NCI-H2107 treated with DMSO at 0.1 percent for 48 hours (cell line): ENCODE data around the gene RAPGEF5.

Source experiments
- DNase-seq: peaks from one replicate; lab custom pipeline; 2025; ENCODE audit not compliant: unreplicated experiment; lab: John Stamatoyannopoulos, UW

Gene RAPGEF5

GRCh38 chr7:22350466-22351328 lies 6.3 kb downstream of the RAPGEF5 start:
- DNase-seq: no peak

- no peak for DNase-seq
These were observed 8.6 kb downstream of the RAPGEF5 start for GRCh38 chr7:22348379-22348778.

DNA sequence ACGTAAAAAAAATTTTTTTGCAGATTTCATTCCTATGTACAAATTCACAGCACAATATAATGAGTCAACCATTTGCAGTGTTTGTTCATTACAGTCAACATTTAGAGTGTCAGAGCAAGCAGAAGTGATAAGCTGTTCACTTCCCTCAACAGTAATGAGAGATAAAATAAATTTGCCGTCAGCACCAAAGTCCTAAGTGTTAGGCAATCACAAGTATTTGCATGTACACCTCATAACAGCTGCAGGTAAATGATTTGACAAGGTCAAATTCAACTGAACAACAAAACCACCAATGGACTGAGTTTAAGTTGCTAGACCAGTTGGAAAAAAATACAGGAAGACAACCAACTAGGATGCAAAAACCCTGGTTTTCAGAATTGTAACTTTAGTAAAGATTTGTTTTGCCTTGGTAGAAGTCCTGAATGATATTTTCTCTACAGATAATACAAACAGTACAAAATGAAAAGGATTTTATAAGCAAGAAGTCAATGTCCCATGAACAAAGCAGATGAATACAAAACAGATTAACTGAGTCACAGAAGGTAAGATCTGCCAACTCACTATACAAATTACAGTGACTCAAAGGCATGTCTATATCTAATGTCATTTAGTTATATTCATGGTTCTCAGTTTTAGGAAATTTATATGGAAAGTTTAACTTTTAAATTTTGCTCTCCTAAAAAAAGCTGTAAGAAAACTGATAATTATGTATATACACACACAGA lies 10.4 kb downstream of the RAPGEF5 start:
- peak; percentile 59 for DNase-seq

DNA sequence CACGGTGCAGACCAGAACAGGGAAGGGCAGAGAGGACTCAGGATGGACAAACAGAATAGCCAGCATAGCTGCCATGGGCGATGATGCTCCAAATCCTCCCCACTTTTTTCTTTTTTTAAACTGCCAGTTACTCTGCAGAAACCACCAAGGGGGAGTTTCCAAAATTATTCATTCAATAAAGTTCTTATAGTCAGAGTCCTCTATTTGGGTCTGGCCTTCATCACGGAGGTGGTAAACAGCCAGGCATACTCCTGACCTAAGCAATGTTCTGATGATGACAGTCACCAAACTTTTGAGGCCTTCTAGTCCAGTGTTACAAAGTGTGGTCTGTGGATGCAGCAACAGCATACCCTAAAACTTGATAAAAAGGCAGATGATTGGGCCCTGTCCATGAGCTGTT lies 12.3 kb downstream of the RAPGEF5 start:
- DNase-seq: no peak

- DNase-seq: no peak
These were observed 13.3 kb downstream of the RAPGEF5 start for GRCh38 chr7:22343612-22344011.

- no peak for DNase-seq
These were observed 13.9 kb downstream of the RAPGEF5 start for GRCh38 chr7:22343071-22343470.

GRCh38 chr7:22339725-22340390 lies 17.1 kb downstream of the RAPGEF5 start:
- no peak for DNase-seq

- no peak for DNase-seq
These were observed 18.1 kb downstream of the RAPGEF5 start for GRCh38 chr7:22338877-22339276.

GRCh38 chr7:22338411-22338810 lies 18.5 kb downstream of the RAPGEF5 start:
- DNase-seq: no peak

DNA sequence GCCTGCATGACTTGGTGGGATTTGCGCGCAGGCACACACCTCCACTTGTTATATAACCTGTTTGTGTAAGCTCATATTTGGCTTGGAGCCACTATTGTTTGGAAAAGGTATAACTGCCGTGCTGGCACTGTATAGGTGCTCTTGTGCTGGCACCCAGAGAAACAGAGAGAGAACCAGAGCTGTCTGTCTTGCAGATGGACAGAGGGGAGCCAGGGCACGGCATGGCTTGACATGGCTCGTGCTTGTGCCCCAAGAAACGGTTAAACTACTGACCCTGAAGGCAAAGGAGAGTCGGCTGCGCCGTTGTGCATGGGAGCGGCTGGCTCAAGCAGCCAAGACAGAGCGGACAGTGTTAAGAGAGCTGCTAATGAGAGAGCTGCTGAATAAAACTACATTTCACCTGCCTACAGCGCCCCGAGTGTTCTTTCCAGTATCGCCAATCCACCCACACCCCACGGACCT lies 23.2 kb downstream of the RAPGEF5 start:
- peak; percentile 91 for DNase-seq

DNA sequence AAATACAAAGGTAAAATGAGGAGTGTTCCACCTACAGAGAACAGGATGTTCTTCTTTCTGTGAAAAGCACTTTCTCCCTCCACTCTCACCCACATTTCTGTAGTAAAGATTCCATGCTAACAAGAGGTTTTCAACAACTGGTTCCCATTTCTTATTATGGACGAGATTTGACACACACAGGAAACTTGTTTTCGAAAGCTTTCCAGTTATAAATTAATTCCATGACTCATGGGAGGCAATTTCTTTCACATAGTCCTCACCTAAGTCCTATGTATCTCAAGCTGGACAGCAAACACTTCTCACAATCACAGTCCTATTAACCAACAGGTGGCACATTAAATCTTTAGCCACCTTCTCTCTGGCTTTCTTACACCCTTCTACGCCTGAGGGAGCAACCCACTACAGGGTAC lies 24.5 kb downstream of the RAPGEF5 start:
- peak; percentile 74 for DNase-seq

DNA sequence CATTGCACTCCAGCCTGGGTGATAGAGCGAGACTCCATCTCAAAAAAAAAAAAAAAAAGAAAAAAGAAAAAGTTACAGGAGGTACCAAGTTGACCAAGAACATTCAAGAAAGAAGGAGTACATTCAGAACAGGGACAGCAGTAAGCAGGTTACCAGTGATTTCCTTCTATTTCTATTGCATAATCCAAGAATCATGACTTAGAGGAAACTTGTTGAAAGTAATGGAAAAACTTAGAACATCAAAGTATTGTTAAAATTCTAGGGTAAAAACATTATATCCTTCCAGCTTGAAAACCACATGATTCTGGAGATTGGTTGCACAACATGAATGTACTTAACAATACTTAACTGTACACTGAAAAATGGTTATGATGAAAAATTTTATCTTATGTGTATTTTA lies 25.2 kb downstream of the RAPGEF5 start:
- DNase-seq: no peak

- no peak for DNase-seq
These were observed 26.1 kb downstream of the RAPGEF5 start for GRCh38 chr7:22330903-22331302.

DNA sequence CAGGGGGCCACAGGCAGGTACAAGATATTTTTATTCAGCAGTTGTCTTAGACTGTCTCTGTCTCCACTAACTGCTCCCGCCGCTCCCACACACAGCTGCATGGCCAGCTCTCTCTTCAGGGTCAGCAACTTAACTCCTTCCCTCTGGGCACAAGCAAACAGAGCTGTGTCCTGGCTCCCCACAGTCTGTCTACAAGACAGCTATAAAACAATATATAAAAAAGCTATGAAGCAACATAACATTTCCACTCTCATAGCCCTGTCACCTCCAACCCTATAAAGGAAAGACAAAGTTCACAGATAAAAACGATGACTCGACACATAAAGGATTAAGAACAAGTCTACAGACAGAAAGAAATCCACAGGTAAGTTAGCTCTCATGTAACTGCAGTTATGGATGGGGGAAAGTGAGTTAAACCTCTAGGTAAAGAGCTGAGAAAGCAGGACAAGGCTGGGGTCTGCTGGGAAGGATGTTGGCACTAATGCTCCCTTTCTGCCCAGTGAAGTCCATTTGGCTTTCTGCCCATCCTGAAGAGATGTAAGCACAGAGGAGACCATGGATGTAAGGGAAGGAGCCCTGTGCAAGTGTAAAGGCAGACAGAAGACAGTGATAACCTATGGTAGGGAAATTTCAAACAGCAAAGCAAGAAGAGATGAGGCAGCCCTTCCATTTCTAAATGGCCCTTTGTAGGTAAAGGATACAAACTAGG lies 27.0 kb downstream of the RAPGEF5 start:
- no peak for DNase-seq

DNA sequence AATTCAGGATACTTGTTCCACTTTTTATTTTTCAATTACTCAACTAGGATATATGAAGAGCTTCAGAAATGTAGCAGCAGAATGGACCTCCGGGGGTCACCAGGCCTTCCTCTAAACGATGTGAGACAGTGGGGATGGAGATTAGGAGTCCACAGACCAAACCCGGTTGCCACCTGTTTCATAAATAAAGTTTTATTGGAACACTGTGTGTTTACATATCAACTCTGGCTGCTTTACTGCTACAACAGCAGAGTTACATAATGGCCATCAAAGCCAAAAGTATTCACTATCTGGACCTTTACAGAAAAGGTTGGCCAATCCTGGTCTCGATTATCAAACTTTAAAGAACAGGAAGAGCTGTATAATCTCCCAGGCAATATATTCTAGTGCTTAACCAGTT lies 30.8 kb downstream of the RAPGEF5 start:
- DNase-seq: no peak

DNA sequence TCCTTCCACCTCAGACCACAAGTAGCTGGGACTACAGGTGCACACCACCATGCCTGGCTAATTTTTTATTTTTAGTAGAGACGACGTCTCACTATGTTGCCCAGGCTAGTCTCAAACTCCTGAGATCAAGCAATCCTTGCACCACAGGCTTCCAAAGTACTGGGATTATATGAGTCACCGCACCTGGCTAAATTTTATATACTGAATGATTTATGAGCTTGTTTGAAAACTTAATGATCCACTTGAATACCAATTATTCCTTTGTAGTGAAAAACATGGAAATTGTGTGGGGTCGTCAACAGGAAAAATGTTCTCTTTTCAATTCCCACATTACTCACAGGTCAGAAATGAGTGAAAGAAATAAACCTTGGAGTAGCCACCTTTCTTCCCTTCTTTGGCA lies 31.3 kb downstream of the RAPGEF5 start:
- no peak for DNase-seq

GRCh38 chr7:22323714-22324113 lies 33.2 kb downstream of the RAPGEF5 start:
- no peak for DNase-seq

DNA sequence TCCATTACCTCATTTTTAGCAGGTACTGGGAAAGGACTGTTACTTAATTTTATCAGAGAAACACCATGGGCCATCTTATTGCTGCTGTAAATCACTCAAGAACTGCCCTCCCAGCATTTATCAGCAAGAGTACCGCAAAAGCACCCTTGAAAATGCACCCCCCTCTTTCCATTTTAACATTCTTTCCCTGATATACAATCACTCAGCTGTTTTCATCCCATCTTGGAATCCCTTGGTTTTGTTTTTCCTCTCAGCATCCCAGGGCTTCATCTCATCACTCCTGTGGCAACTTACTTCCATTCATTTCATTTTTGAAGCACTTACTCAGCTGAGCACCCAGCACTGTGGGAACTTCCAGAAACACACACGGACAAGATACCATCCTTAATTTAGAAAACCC lies 36.5 kb downstream of the RAPGEF5 start:
- DNase-seq: no peak

DNA sequence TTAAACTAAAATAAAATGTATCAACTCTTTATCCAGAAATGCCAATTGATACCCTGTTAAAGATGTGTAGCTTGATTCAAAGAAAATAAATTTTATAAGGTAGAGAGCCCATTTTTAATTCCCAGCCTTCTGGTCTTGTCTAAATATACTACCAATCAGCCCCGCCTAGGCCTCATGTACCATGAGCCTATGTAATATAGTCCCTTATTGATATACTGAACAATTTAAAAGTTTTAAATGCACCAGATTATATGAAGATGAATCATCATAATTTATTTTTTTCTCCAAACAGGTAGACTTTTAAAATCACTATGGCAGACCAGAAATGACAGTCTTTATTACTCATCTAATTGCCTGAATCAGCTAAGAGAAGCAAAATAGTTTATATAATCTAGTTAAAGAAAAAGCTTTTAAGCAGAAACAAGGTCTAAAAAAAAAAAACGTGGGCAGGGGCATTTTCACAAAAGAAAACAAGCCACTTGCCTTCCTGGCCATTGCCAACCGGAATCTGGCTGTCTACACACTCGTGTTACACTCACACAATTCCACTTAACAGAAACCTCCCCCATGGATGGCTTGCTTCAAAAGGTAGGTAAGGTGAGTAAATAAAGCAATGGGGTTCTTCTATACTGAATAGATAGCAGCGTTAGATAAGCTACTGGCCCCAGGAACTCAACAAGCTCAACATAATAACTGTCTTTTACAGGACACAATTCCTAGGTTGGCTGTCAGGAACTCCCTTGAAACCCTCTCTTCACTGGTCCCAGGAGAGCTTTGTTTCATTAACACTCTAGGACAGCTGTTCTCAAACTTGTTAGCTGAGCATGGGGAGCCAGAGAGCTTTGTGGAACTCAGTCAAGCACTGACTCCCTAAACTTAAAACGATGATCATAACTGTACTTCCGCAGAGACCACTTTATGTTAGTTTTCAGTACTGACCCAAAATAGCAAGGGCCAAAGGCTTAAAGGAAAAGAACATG lies 37.2 kb downstream of the RAPGEF5 start:
- peak; percentile 99 for DNase-seq

DNA sequence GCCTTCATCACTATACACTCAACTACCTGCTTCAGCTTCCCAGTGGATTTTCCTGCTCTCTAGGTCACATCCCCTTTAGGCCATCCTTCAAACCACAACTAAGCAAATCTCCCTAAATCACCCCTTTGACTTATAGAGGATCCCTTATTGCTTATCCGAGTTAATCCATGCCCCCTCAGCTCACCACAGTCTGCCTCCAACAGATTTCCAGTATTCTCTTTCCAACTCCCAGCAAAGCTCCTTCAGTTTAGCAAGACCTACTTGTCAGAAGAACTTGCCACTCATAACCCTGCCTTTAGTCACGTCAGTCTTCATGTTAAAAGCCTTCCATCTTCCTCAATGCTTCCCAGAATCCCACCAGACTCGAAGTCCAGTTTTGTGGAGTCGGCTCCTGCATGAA lies 38.6 kb downstream of the RAPGEF5 start:
- no peak for DNase-seq
